Transverse colon (tissue), 4 donors: Measurements from ENCODE around the gene PRAMEF20.
"Not testable (repeated sequence)": the region's sequence is repeated elsewhere in the genome, so short reads cannot be mapped to it uniquely, and the experiment has no call there.

Experiments used
- EP300 ChIP-seq: sonication (generic); formaldehyde crosslinking; IDR thresholded peaks from one replicate; pipeline ENCODE4 v1.6.1; 2017; ENCODE audit warnings: antibody characterized with exemption, low read depth
- POLR2A ChIP-seq: fragments of 450-650 bp; IDR thresholded peaks from one replicate; pipeline ENCODE4 v1.6.1; 2016; ENCODE audit warnings: antibody characterized with exemption, mild to moderate bottlenecking, moderate library complexity
- POLR2AphosphoS5 ChIP-seq, 3 donors: sonication (generic); formaldehyde crosslinking; IDR thresholded peaks; one replicate each; pipeline ENCODE4 v1.6.1; 2016; ENCODE audit warnings: antibody characterized with exemption in 3 of 3
- TF ChIP-seq, protein P1 (sequence below), 5 experiments: fragments of 200-600 bp in 3 of 5; fragments of 450-650 bp in 2 of 5; sonication (generic) in 3 of 5; IDR thresholded peaks; 1 replicate in 2 of 5; 2 replicates in 3 of 5; pipeline ENCODE4 v1.5.1; 2016 to 2017; ENCODE audit warnings: antibody characterized with exemption in 5 of 5, inconsistent platforms in 3 of 5, mild to moderate bottlenecking in 2 of 5, moderate library complexity in 1 of 5

DNA sequence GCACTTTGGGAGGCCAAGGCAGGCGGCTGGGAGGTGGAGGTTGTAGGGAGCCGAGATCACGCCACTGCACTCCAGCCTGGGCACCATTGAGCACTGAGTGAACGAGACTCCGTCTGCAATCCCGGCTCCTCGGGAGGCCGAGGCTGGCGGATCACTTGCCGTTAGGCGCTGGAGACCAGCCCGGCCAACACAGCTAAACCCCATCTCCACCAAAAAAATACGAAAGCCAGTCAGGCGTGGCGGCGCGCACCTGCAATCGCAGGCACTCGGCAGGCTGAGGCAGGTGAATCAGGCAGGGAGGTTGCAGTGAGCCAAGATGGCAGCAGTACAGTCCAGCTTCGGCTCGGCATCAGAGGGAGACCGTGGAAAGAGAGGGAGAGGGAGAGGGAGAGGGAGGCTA, 14.9 kb upstream of the PRAMEF20 start:
- TF ChIP-seq, protein P1, sequence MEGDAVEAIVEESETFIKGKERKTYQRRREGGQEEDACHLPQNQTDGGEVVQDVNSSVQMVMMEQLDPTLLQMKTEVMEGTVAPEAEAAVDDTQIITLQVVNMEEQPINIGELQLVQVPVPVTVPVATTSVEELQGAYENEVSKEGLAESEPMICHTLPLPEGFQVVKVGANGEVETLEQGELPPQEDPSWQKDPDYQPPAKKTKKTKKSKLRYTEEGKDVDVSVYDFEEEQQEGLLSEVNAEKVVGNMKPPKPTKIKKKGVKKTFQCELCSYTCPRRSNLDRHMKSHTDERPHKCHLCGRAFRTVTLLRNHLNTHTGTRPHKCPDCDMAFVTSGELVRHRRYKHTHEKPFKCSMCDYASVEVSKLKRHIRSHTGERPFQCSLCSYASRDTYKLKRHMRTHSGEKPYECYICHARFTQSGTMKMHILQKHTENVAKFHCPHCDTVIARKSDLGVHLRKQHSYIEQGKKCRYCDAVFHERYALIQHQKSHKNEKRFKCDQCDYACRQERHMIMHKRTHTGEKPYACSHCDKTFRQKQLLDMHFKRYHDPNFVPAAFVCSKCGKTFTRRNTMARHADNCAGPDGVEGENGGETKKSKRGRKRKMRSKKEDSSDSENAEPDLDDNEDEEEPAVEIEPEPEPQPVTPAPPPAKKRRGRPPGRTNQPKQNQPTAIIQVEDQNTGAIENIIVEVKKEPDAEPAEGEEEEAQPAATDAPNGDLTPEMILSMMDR (IDR thresholded peaks at IDR 0.05): not testable (repeated sequence)
- TF ChIP-seq POLR2AphosphoS5 (IDR thresholded peaks at IDR 0.05); EP300; POLR2A: not testable (repeated sequence)
